ENCODE data around the gene ACSL3. TPM values are rescaled to one million over a fixed set of nuclear protein-coding genes. Genes with fewer than 3 reads are reported as not detected.

Gene ACSL3
- total RNA-seq, 2 experiments from 2014 or later = 64.0 to 66.2 TPM

Other genes starting within 250 kb of the ACSL3 start
- gene FARSB, start 204.9 kb upstream of the ACSL3 start, total RNA-seq = 10 to 100 TPM; 68.3 to 68.6 TPM
- gene MOGAT1, start 189.4 kb upstream of the ACSL3 start, total RNA-seq = not detected
- gene KCNE4, start 191.2 kb downstream of the ACSL3 start, total RNA-seq = not detected